ENCODE measurements around the gene KIRREL2. TPM values are rescaled to one million over a fixed set of nuclear protein-coding genes. Genes with fewer than 3 reads are reported as not detected.
"Not testable (repeated sequence)": the region's sequence is repeated elsewhere in the genome, so short reads cannot be mapped to it uniquely, and the experiment has no call there.

Gene KIRREL2
- total RNA-seq, 4 donors from 2014 or later, result not detected

DNA sequence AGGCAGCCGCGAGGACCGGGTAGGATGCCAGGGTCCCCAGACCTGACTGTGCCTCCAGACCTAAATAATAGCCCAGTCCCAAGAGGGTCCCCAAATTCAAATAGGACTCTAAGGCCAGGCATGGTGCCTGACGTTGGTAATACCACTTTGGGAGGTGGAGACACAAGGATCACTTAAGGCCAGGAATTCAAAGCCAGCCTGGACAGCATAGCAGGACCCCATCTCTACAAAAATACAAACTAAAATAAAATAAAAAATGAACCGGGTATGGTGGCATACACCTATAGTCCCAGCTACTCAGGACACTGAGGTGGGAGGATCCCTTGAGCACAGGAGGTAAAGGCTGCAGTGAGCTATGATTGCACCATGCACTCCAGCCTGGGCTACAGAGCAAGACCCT is 6.3 kb downstream of the KIRREL2 start:
- Histone ChIP-seq H3K27me3 (peaks cover 63% of the 10 kb centered on the region), H3K4me1 (no peaks in the 10 kb centered on the region), H3K9me3 (no peaks in the 10 kb centered on the region), H3K27ac (no peak overlapping the region), H3K4me3 (no peak overlapping the region), H3K36me3 (no peaks in the 10 kb centered on the region)
- no peak for TF ChIP-seq POLR2A (IDR thresholded peaks at IDR 0.05)
- TF ChIP-seq EP300 (IDR thresholded peaks at IDR 0.05), result no peak
- TF ChIP-seq, protein P1, sequence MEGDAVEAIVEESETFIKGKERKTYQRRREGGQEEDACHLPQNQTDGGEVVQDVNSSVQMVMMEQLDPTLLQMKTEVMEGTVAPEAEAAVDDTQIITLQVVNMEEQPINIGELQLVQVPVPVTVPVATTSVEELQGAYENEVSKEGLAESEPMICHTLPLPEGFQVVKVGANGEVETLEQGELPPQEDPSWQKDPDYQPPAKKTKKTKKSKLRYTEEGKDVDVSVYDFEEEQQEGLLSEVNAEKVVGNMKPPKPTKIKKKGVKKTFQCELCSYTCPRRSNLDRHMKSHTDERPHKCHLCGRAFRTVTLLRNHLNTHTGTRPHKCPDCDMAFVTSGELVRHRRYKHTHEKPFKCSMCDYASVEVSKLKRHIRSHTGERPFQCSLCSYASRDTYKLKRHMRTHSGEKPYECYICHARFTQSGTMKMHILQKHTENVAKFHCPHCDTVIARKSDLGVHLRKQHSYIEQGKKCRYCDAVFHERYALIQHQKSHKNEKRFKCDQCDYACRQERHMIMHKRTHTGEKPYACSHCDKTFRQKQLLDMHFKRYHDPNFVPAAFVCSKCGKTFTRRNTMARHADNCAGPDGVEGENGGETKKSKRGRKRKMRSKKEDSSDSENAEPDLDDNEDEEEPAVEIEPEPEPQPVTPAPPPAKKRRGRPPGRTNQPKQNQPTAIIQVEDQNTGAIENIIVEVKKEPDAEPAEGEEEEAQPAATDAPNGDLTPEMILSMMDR (IDR thresholded peaks at IDR 0.05), result no peak
- no peak for TF ChIP-seq POLR2AphosphoS5 (IDR thresholded peaks at IDR 0.05)
- DNase-seq (ENCODE audit: low spot score in 2 of 2), result no peak
- WGBS, result 88% methylated on average over 5 of the region's 5 CpGs

DNA sequence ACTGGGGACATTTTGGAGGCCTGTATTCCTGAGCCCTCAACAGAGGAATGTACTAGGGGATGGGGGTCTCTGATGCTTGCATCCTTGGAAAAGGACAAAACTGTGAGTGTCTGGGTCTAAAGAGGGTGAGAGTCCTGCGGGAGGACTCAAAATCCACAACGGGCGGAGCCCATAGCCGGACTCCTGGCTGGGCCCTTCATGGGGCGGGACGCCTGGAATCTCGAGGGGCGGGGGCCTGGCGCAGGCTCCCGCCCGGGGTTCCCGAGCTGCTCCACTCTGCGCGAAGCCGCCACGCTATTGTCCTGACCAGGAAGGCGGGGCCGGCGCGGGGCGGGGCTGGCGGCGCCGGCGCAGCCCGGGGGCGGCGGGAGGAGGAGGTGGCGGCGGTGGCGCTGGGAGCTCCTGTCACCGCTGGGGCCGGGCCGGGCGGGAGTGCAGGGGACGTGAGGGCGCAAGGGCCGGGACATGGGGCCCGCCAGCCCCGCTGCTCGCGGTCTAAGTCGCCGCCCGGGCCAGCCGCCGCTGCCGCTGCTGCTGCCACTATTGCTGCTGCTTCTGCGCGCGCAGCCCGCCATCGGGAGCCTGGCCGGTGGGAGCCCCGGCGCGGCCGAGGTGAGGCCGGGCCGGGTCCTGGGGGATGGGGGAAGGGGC is 11.6 kb downstream of the KIRREL2 start, which contains the start of gene APLP1:
APLP1 (plus strand) TSS at position 403 of the 651 bp plus-strand sequence; CDS start at position 466, 63 bp downstream.
- Histone ChIP-seq H3K4me3 (peak within 1 kb of the TSS; percentile 57), H3K27ac (no peak within 1 kb of the TSS), H3K4me1 (peaks cover 21% of the 10 kb centered on the region)

DNA sequence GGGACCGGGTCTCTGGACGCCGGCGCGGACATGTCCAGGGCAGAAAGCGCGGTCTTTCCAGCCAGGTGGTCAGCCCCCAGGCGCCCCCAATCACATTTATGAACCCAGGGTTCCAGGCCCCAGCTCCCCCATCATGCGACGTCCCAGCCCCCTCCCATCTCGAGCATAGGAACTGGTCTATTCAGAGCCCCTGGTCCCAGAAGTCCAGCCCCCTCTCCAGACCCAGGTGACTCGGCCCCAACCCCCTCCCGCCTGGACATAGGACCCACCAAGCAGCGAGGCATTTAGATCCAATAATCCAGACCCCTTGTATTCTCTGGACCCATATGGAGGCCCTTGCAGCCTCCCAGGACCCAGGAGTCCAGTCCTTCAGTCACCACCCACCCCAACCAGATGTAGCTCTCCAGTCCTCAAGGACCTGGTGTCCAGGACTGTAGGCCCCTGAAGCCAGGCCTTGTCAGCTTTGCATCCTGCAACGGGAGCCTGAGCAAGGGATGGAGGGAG is 12.2 kb downstream of the KIRREL2 start:
- Histone ChIP-seq H3K27ac (no peak overlapping the region), H3K36me3 (no peaks in the 10 kb centered on the region), H3K4me1 (peaks cover 21% of the 10 kb centered on the region), H3K4me3 (peak overlapping the region; percentile 57), H3K9me3 (no peaks in the 10 kb centered on the region), H3K27me3 (peaks cover 46% of the 10 kb centered on the region)
- DNase-seq (ENCODE audit: low spot score in 2 of 2), result no peak
- no peak for TF ChIP-seq POLR2A (IDR thresholded peaks at IDR 0.05)
- no peak for TF ChIP-seq EP300 (IDR thresholded peaks at IDR 0.05)
- TF ChIP-seq, protein P1 (IDR thresholded peaks at IDR 0.05), result no peak
- no peak for TF ChIP-seq POLR2AphosphoS5 (IDR thresholded peaks at IDR 0.05)
- 0% methylated on average over 1 of the region's 15 CpGs for WGBS

More for the DNA sequence above, 11.6 kb downstream of the KIRREL2 start, which contains the start of gene APLP1:
- H3K9me3 ChIP-seq, result no peaks in the 10 kb centered on the region
- H3K27me3 ChIP-seq, result peaks cover 46% of the 10 kb centered on the region
- no peaks in the 10 kb centered on the region for H3K36me3 ChIP-seq
- WGBS, result 7% methylated on average over 5 of the region's 60 CpGs
- DNase-seq (ENCODE audit: low spot score in 2 of 2), result no peak
- TF ChIP-seq EP300 (IDR thresholded peaks at IDR 0.05), result no peak

DNA sequence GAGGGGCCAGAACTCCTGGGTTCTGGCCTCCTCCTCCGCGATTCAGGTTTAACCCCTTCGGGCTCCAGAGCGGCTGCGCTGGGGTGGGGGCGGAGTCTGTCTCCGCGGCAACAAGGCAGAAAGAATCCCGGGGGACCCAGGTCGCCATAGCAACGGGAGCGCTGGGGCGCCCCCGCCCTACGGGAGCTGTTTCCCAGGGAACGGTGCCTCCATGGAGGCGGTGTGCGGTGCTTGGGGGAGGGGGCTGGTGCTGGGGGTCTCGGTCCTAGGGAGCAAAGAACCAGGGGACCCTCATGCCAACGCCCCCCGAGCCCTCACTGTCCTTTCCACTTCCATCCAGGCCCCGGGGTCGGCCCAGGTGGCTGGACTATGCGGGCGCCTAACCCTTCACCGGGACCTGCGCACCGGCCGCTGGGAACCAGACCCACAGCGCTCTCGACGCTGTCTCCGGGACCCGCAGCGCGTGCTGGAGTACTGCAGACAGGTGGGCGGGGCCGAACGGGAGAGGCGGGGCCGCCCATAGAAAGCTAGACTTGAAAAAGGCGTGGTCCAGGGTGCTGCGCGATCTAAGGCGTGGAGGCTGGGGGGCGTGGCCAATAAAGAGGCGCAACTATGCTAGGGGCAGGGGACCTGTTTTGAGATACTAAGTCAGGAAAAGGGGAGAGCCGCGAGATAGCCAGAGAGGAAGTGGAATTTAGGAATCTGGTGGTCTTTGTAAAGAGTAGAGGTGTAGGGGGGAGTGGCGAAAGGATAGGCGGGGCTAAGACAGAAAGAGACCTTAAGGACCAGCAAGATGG is 12.8 kb downstream of the KIRREL2 start:
- H3K4me3 ChIP-seq, result peak overlapping the region; percentile 16
- no peak for DNase-seq (ENCODE audit: low spot score in 2 of 2)
- H3K36me3 ChIP-seq, result no peaks in the 10 kb centered on the region
- H3K9me3 ChIP-seq, result no peaks in the 10 kb centered on the region
- WGBS, result 1% methylated on average over 28 of the region's 51 CpGs
- no peak overlapping the region for H3K27ac ChIP-seq
- H3K27me3 ChIP-seq, result peaks cover 46% of the 10 kb centered on the region
- no peak for TF ChIP-seq POLR2AphosphoS5 (IDR thresholded peaks at IDR 0.05)
- peaks cover 21% of the 10 kb centered on the region for H3K4me1 ChIP-seq

DNA sequence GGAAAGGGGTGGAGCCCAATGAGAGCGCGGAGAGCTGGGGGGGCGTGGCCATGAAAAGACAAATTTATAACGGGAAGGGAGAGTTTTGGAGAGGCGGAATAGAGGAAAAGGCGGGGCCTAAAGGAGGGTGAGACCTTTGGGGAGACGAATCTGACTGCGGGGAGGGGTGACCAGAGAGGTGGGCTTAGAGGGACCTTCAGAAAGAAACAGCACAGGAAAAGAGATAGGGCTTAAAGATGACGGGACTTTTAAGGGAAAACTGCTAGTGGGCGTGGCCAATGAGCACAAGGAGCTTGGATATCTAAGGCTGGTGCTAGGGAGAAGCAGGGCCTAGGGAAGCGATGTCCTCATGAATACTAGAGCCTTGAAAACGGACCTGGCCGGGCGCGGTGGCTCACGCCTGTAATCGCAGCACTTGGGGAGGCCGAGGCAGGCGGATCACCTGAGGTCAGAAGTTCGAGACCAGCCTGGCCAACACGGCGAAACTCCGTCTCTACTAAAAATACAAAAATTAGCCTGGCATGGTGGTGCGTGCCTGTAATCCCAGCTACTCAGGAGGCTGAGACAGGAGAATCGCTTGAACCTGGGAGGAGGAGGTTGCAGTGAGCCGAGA is 13.5 kb downstream of the KIRREL2 start:
- H3K9me3 ChIP-seq; H3K4me3 ChIP-seq; DNase-seq (ENCODE audit: low spot score in 2 of 2); H3K27ac ChIP-seq; H3K36me3 ChIP-seq: not testable (repeated sequence)
- H3K27me3 ChIP-seq, result peaks cover 42% of the 10 kb centered on the region
- 47% methylated on average over 26 of the region's 26 CpGs for WGBS
- H3K4me1 ChIP-seq, result peaks cover 21% of the 10 kb centered on the region

DNA sequence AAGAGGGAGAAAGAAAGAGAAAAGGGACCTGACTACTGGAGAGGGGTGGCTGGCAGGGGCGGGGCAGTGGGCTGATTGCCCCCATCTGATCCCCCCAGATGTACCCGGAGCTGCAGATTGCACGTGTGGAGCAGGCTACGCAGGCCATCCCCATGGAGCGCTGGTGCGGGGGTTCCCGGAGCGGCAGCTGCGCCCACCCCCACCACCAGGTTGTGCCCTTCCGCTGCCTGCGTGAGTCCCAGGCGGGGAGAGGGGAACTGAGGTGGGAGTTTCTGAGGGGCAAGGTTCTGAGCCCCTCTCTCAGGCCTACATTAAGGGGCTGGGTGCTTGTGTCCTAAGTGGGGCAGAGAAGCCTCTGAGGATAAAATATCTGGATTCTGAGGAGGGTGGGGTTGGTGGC is 14.1 kb downstream of the KIRREL2 start:
- Histone ChIP-seq H3K27me3 (peaks cover 42% of the 10 kb centered on the region), H3K4me3 (no peak overlapping the region), H3K27ac (no peak overlapping the region), H3K36me3 (no peaks in the 10 kb centered on the region), H3K9me3 (no peaks in the 10 kb centered on the region), H3K4me1 (peaks cover 21% of the 10 kb centered on the region)
- no peak for TF ChIP-seq EP300 (IDR thresholded peaks at IDR 0.05)
- no peak for TF ChIP-seq POLR2A (IDR thresholded peaks at IDR 0.05)
- no peak for TF ChIP-seq POLR2AphosphoS5 (IDR thresholded peaks at IDR 0.05)
- TF ChIP-seq, protein P1 (IDR thresholded peaks at IDR 0.05), result no peak
- WGBS, result 55% methylated on average over 4 of the region's 12 CpGs
- no peak for DNase-seq (ENCODE audit: low spot score in 2 of 2)

All from suprapubic skin (tissue), 4 donors.